GM18505 (cell line): ENCODE results near the gene ADAM12.
"Not testable (repeated sequence)": the region's sequence is repeated elsewhere in the genome, so short reads cannot be mapped to it uniquely, and the experiment has no call there.

Experiments
- ATAC-seq: cut with Tn5 transposase; IDR thresholded peaks from one replicate; pipeline ENCODE4 v1.9.1; 2021; ENCODE audit not compliant: unreplicated experiment
- POLR2A ChIP-seq: IDR thresholded peaks from 4 replicates; pipeline ENCODE4 v1.6.1; 2011; ENCODE audit warnings: borderline replicate concordance; ENCODE audit not compliant: insufficient read depth, insufficient read length; ENCODE audit errors: extremely low read depth

Gene ADAM12

GRCh38 chr10:126262233-126262838, 125.9 kb downstream of the ADAM12 start:
- no peak for ATAC-seq
- no peak for TF ChIP-seq POLR2A

DNA sequence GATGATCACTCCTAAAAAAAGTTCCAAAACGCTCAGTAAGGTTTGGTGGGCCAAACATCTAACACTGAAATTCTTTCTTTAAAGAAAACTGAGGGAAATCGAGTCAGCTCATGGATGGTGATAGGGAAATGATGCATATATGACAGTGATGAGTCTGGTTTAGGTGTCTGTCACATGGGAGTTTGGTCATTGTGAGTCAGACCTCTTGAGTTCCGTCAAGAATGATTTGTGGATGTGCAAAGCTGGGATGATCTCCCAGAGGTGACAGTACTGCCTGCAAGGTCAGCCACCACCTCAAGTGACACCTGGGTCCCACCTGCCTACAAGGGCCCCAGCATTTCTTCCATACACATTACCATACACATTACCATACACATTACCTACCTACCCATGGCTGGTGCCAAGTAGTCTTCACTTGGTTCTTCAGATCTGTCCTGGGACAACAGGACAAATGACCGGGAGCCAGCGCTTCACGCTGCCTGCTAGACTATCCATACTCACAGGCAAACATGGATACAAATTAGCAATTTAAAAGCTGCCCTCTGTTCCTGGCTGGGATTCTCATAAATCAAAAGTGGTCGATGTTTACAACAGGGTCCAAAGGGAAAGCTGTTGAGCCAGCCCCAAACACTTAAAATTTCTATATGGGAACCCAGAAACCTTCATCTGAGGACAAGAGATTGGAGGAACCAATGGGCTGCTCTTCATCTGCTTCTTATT, 128.4 kb downstream of the ADAM12 start:
- no peak for ATAC-seq
- no peak for TF ChIP-seq POLR2A

GRCh38 chr10:126256864-126257263, 131.4 kb downstream of the ADAM12 start:
- no peak for TF ChIP-seq POLR2A
- ATAC-seq: no peak

- TF ChIP-seq POLR2A: no peak
- no peak for ATAC-seq
Observed at GRCh38 chr10:126255313-126255712, 133.0 kb downstream of the ADAM12 start.

- TF ChIP-seq POLR2A: no peak
- ATAC-seq: no peak
Observed at GRCh38 chr10:126253611-126253998, 134.7 kb downstream of the ADAM12 start.

DNA sequence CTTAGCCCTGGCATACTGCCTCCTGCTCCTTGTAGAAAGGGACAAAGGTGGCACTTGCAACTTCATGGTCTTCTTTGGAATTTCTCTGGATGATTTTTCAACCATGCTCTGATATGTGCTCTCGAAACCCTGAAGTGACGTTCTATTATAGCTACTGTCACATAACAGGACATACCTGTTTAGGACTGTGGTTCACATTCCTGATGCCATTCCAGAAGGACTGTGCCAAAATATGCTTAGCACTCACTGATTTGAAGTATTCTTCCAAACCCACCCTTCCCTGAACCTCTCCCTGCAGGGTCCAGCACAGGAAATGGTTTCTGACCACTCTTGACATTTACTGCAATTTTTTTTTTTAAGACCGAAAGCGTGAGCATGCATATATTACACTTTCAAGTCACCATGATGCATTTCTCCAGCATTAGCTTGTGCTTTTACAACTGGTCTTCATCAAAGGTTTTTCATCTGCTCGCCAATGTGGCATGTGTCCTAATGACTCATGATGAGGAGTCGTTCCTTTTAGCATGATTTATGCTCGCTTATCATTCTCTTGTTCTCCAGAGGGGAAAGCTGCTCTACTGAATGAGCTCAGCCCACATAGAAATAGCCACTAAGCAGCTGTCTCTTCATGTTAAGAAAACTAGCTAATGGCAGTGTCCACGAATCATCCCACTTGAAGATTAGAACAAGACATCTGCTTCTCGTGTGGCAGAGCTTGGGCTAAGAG, 135.2 kb downstream of the ADAM12 start:
- ATAC-seq: no peak
- no peak for TF ChIP-seq POLR2A

GRCh38 chr10:126251778-126252407, 136.4 kb downstream of the ADAM12 start:
- no peak for TF ChIP-seq POLR2A
- ATAC-seq: no peak

- no peak for ATAC-seq
- no peak for TF ChIP-seq POLR2A
Observed at GRCh38 chr10:126250527-126251310, 137.6 kb downstream of the ADAM12 start.

- no peak for TF ChIP-seq POLR2A
- no peak for ATAC-seq
Observed at GRCh38 chr10:126250045-126250444, 138.2 kb downstream of the ADAM12 start.

DNA sequence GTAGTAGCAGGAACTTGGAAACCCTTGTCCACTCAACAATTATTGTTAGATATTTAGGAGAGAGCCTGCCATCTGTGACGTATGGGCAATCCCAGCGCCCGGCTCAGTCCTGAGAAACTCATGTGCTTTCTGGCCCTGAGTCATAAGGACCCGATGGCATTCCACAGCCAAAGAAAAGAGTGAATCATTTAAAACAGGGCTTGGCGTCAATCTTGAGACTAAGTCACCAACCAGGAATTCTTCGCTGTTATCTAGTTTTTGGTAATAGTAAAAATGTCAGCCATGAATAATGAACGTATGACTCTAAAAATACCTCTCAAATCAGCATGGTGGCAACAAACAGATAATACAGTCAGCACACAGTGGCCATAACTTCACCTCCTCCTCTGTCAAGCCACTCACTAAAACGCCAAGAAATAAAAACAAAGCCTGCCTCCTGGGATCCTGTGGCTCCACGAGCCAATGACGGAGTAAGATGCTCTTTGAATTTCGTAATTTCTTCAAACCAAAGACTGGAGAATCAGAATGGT, 140.8 kb downstream of the ADAM12 start:
- ATAC-seq: no peak
- TF ChIP-seq POLR2A: no peak

- ATAC-seq: not testable (repeated sequence)
Observed at GRCh38 chr10:126246396-126246795, 141.9 kb downstream of the ADAM12 start.

DNA sequence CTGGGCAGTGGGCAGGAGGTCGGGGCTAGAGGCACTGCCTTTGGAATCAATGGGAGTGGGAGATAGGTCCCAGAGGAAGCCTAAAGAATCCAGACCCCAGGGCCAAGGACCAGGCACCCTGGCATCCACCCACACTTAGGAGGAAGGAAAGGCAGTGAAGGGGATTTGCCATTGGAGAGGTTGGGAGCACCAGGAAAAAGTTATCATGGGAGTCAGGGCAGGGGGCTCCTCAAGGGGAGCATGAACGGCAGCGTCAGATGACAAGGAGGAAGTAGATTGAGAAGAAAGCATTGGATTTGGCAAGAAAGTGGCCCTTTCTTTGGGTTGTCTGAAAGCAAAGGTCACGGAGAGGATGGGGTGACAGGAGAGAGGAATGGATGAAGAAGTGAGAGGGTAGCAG, 142.8 kb downstream of the ADAM12 start:
- no peak for ATAC-seq
- TF ChIP-seq POLR2A: no peak

GRCh38 chr10:126243971-126244370, 144.3 kb downstream of the ADAM12 start:
- ATAC-seq: no peak
- TF ChIP-seq POLR2A: no peak
